ENCODE measurements around the gene LIAS. TPM values are rescaled to one million over a fixed set of nuclear protein-coding genes. Genes with fewer than 3 reads are reported as not detected.

The LIAS gene
- total and polyA plus RNA-seq, 4 donors = 8.6 to 26.7 (median 12.5) TPM

- Histone ChIP-seq H3K27me3 (ENCODE audit: control insufficient read depth in 3 of 3, insufficient read depth in 3 of 3, low read length in 2 of 3) (no peaks in the 10 kb centered on the region), H3K27ac (ENCODE audit: low read depth in 1 of 2, low read length in 1 of 2) (no peak overlapping the region), H3K36me3 (ENCODE audit: control insufficient read depth in 4 of 4, insufficient read depth in 4 of 4, low read length in 4 of 4) (no peaks in the 10 kb centered on the region), H3K4me3 (no peak overlapping the region), H3K9ac (ENCODE audit: insufficient read depth in 1 of 2, low read length in 2 of 2) (no peak overlapping the region), H3K4me1 (ENCODE audit: control insufficient read depth in 5 of 5, insufficient read depth in 5 of 5, low read length in 5 of 5) (no peaks in the 10 kb centered on the region), H3K9me3 (ENCODE audit: control insufficient read depth in 4 of 4, insufficient read depth in 3 of 4, low read length in 3 of 4) (no peaks in the 10 kb centered on the region)
- DNase-seq = no peak
- ATAC-seq (ENCODE audit: insufficient read depth, low FRiP score) = no peak
- no peak for TF ChIP-seq CTCF (IDR thresholded peaks at IDR 0.05; ENCODE audit: control extremely low read depth, extremely low read depth)
- WGBS, 2 donors = 73 to 76% methylated on average over 7 of the region's 7 CpGs
These were observed 22.9 kb upstream of the LIAS start for GRCh38 chr4:39435659-39436563.

DNA sequence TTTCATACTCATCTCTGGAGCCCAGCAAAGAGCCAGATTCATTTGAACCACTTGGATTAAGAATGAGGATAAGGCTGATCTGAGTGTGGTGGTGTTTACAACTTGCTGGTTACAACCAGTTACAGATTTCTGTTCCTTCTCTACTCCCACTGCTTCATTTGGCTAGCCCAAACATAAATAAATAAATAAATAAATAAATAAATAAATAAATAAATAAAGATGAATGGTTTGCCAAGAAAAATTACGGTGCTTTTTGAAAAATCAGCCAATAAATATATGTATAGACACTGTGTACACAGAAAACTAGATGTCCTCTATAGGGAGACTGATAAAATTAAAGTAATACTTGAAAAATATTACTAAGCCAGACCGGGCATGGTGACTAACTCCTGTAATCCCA lies 17.3 kb upstream of the LIAS start:
- ATAC-seq (ENCODE audit: insufficient read depth, low FRiP score) (no peak), DNase-seq (no peak)
- Histone ChIP-seq H3K27me3 (ENCODE audit: control insufficient read depth in 3 of 3, insufficient read depth in 3 of 3, low read length in 2 of 3) (no peaks in the 10 kb centered on the region), H3K4me1 (ENCODE audit: control insufficient read depth in 5 of 5, insufficient read depth in 5 of 5, low read length in 5 of 5) (peaks cover 0 to under 1% (median 0%) of the 10 kb centered on the region in 5 donors), H3K4me3 (no peak overlapping the region), H3K9ac (ENCODE audit: insufficient read depth in 1 of 2, low read length in 2 of 2) (no peak overlapping the region), H3K27ac (ENCODE audit: low read depth in 1 of 2, low read length in 1 of 2) (no peak overlapping the region), H3K9me3 (ENCODE audit: control insufficient read depth in 4 of 4, insufficient read depth in 3 of 4, low read length in 3 of 4) (no peaks in the 10 kb centered on the region), H3K36me3 (ENCODE audit: control insufficient read depth in 4 of 4, insufficient read depth in 4 of 4, low read length in 4 of 4) (no peaks in the 10 kb centered on the region)
- TF ChIP-seq CTCF (IDR thresholded peaks at IDR 0.05; ENCODE audit: control extremely low read depth, extremely low read depth) = no peak
- 92 to 95% methylated on average over 2 of the region's 2 CpGs for WGBS, 2 donors

DNA sequence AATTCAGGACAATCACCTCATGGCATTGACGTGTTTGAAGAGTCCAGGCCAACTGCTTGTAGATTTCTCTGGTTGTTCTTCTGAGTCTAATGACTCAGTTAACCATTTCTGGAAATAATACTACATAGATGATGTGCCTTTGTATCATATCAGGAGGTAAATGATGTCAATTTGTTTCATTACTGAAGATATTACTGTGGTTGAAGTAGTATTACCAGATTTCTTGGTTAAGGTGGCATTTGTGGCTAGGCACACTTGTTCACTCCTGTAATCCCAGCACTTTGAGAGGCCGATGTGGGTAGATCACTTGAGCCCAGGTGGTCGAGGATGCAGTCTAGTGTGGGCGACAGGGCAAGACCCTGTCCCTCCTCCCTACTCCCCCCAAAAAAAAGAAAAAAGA lies 15.9 kb upstream of the LIAS start:
- Histone ChIP-seq H3K4me1 (ENCODE audit: control insufficient read depth in 5 of 5, insufficient read depth in 5 of 5, low read length in 5 of 5) (peaks cover 0 to 7% (median 5%) of the 10 kb centered on the region in 5 donors), H3K9ac (ENCODE audit: insufficient read depth in 1 of 2, low read length in 2 of 2) (no peak overlapping the region), H3K27me3 (ENCODE audit: control insufficient read depth in 3 of 3, insufficient read depth in 3 of 3, low read length in 2 of 3) (no peaks in the 10 kb centered on the region), H3K9me3 (ENCODE audit: control insufficient read depth in 4 of 4, insufficient read depth in 3 of 4, low read length in 3 of 4) (no peaks in the 10 kb centered on the region), H3K27ac (ENCODE audit: low read depth in 1 of 2, low read length in 1 of 2) (no peak overlapping the region), H3K36me3 (ENCODE audit: control insufficient read depth in 4 of 4, insufficient read depth in 4 of 4, low read length in 4 of 4) (no peaks in the 10 kb centered on the region), H3K4me3 (no peak overlapping the region)
- no peak for TF ChIP-seq CTCF (IDR thresholded peaks at IDR 0.05; ENCODE audit: control extremely low read depth, extremely low read depth)
- ATAC-seq (ENCODE audit: insufficient read depth, low FRiP score) = no peak
- 82 to 85% methylated on average over 4 of the region's 4 CpGs for WGBS, 2 donors
- no peak for DNase-seq

Measured in lung (tissue), 12 donors.